Fibroblast of skin of abdomen (primary cell): ENCODE results near the gene C2CD2.

ENCODE experiments used
- DNase-seq: peaks from one replicate; pipeline ENCODE4 v3.0.0-alpha.2; 2013

Gene C2CD2

DNA sequence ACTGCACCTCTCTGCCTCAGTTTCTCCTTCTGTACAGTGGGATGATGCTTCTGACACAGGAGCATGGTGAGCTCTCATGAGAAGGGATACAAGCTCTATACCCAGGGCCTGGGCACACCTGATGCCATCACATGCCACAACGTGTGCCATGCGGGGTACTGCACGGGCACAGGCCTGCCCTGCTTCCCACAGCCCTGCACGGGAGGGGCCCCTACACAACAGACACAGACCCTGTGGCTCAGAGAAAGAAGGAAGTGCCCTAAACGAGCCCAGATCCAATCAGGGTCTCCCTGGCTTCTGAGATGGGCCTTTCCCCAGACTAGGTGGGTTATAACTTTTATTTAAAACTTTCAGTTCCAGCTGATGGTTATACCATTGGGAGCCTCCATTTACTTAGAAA is 24.6 kb downstream of the C2CD2 start:
- DNase-seq, result no peak

DNA sequence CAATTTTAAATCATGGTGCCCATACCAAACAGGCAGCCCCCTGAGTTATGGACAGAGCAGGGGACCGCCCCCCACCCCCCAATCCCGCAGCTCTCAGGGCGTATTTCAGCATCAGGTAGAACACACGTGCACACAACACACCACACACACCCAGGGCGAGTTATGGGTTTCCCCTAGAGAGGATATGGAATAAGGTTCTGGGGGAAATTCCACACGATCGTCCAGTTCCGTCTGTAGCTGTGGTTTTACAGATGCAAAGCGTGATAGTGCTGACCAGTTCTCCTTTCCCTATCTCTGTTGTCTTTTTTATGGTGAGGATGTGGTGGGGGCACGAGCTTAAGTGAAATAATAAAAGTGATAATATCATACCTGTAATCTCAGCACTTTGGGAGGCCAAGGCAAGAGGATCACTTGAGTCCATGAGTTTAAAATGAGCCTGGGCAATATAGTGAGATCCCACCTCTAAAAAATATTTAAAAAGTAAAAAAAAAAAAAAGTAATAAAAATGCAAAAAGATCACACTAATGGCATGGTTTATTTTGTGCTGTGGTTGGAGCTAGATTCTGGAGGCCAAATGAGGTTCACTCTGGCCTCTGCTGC is 25.1 kb downstream of the C2CD2 start:
- DNase-seq, result no peak

DNA sequence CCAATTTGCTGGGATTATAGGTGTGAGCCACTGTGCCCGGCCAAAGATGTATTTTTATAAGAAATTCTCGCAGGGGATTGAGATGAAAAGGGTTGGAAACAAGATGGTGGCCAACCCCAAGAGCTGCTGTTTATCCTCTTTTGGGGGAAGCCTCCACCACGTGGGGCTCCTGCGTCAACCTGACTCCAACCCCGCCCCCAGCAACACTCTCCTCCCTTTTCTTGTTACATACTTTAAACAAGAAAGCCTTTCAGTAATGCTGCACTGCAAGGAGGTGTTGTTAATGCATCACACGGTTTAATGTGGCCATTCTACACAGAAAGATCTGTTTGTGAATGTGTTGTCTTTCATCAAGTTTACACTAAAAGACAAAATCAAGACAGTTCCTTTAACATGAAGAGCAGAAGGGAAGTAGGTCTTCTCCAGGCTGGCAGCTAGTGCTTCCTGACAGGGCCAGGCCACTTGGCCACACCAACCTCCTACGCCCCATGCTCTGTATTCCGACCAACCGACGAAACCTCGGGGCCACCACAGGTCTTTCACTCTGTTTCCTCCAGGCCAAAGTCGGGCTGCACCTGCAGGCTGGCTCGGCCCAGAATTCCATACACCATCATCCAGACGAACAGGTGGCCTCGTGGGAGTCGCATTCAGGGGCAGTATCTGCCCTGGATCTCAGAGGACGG is 25.9 kb downstream of the C2CD2 start:
- DNase-seq, result no peak

DNA sequence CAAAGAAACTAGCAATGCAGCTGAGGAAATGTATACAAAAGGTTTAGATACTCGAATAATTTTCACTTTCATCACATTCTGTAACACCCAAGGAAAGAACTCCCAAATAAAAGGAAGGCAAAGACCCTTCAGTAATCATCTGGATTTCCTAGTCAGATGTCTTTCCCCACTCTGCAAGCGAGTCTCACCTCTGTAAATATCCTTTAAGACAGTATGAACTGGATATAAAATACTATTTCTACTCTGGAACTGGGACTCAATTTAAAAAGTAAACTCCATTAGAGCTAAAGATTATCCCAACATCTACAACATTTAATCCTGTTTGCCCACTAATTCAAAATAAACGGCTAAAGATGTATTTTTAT is 27.0 kb downstream of the C2CD2 start:
- no peak for DNase-seq

DNA sequence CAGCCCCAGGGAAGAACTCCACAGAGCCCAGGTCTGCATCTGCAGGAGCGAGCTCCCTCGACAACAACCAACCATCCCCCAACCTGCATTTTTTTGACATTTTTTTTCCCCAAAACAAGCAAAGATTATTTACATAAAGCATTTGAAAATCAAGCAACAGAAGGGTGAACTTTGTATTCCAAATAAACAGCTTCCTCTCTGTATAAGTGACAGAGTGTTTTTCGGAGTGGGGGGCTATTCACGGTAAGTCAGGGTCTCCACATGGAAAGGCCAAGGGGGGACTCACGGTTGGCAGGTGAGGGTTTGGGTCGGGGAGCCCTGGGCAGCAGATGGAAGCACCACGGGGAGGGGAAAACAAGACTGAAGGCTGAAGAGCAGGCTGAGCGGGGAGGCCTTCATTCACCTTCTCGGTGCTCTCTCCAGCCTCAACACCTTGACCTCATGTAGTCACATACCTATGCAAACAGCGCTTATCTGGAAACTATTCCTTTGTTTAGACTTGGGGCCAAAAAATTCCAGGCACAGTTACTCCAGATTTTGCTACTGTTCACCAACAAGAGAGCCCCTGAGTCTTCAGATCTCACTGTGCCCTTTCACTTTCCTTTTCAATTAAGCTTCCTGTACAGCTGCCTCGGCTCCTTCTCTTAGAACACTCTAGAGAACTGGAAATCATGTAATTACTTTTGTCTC is 27.6 kb downstream of the C2CD2 start:
- DNase-seq, result peak; percentile 44

DNA sequence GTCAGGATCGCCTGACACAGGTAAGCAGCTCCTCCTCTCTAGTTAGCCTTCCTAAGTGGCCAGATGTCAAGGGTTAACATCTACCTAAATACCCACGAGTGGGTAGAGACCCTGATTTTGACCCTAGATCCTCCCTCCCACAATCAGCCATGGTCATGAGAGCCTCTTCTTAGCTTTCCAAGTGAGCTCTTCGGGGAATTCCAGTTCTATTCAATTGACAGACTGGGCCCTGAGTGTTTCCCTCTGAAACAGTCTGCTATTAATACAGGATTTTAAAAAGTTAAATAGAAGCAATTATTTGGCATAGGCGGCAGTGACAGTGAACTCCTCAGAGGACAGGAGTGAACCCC is 28.1 kb downstream of the C2CD2 start:
- DNase-seq, result no peak

DNA sequence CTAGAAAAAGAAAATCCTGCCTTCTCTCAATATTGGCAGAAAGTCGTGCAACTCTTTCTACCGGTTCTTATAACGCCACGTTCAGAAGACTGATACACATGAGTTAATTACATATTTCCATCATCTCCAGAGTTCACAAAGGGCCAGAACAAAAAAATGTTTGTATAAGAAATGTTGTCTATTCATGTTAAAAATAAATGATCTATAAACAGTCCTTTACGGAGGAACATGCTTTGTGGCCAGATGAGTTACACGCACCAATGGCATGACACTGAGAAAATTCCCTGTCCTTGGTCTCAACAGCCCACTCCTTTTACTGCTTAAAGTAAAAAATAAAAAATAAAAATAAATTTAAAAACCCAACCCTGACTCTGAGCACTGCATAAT is 29.5 kb downstream of the C2CD2 start:
- DNase-seq, result no peak

DNA sequence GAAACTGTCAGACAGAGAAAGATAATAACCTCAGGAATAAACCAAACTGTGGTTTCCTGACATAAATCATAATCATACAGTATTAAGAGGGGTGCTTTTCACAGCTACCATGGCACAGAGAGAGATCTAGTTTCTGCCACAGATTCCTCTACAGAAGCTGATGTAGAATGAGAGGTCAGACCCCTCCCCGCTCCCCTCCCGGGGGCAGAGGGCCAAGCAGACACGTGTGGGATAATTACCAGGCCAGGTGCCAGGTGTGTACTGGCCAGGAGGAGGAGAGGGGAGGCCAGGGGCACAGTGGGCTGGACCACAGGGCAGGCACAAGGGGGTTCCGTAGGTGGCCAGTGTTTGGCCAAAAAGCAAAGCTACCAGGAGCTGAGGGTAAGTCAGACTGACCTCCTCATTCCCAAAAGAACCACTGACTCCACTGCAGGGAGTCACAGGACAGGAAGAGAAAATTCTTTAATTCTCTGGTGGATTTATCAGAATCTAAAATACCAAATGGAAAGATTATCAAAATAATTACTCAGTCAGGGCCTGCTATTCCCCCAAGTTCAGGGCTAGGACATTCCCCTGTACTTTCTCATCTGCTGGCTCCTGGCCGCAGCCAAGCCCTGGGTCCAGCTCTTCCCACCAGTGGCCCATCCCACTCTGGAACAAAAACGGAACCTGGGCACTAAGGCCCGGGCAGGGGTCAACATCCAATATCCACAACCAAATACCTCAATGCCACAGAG is 30.0 kb downstream of the C2CD2 start:
- peak; percentile 9 for DNase-seq

DNA sequence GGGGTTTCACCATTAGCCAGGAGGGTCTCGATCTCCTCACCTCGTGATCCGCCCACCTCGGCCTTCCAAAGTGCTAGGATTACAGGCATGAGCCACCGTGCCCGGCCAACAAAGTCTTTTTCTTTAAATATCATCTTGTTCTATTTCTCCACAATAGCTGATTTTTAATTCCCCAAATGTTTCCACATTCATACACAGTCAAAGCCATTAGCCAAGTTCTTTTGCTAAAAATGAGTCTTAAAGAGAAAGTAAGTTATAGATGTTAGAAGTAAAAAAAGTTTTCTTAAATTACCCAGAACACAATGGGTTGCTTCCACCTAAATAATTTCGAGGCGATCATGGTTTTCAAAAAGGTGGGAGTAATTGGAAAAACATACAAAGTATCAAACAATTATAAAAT is 30.6 kb downstream of the C2CD2 start:
- DNase-seq, result no peak

DNA sequence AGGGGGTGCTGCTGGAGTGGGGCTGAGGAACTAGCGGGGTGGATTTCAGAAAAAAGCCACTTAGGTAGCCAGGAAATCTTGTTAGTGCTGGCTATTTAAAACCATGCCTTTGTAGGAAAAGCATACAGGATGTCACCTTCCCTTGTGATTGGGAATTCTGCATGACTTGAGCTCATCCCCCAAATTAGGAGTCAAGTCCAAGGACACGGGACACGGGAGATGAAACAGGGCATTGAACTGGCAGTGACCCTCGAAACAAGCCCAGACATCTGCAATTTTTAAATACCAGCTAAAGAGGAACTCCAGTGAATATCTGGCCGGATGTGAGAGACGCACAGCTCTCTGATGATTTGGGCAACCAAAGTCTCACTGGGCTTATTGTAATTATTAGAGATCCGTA is 32.8 kb downstream of the C2CD2 start:
- no peak for DNase-seq

DNA sequence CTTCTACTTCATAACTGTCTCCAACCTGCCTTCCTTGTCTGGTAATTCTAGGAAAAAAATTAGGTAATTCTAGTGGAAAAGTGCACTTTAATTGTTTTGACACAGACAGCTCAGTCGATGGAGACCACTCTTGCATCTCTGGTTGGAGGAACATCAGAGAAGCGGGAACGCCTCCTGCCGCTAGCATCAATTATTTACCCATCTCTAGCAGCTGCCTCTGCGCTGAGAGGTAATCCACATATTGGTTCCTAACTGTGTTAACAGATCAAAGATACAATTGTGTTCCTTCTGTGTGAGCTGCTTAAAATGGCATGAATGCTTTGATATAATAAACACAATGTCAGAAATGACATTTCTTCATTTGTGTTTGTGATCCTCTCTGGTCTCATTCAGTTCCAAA is 33.3 kb downstream of the C2CD2 start:
- no peak for DNase-seq

DNA sequence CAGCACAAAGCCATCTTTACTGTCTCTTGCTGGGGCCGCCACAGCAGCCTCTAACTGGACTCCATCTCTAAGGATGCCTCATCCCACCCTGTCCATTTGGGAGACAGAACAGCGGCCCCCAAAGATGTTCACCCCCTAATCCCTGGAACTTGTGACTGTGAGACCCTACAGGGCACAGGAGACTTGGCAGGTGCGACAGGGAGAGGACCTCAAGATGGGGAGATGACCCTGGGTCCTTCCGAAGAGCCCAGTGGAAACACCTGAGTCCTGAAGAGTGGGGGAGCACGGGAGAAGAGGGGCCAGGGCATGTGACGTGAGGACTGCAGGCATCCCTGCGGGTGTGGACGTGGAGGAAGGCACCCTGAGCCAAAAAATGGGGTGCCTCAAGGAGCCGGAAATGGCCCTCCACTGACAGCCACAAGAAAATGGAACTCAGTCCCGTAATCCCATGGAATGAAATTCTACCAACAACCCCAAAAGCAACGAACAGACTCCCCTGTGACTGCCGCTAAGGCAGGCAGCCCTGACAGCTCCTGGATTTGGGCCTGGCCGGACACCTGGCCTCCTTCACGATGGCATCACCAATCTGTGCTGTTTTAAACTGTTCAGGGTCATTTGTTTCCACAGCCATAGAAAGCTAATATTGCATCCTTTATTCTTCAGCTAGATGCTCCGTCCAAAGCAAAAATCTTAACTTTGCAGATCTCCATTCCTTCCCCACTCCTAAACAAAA is 34.0 kb downstream of the C2CD2 start:
- DNase-seq, result no peak

DNA sequence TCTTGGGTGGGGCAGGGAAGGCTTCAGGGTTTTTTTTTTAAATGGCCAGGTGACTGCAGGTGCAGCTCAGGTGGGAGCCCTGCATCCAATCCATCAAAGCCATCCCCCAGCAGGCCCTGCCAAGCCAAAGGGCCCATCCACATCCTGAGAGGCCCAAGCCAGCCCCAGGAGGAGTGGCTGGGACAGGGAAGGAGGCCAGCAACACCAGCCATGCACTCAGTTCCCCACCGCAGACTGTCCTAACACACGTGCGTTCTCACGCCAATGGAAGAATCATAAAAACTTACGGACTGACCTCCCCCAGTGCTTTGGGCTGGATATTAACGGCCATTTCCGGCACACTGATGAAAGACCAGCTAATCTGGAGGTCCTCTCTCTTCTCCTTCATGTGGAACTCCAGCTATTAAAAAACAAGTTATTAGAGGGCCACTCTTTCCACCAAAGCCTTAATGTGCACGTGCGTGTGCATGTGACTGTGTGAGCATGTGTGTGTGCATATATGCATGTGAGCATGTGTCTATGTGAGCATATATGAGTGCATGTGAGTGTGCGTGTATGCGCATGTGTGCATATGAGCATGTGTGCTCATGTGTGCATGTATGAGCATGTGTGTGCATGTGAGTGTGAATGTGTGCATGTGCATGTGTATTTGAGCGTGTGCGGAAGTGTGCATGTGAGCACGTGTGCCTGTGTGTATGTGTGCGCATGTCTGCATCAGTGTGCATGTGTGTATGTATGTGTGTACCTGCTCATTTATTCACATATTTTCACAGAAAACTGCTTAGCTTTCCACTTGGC is 35.1 kb downstream of the C2CD2 start:
- no peak for DNase-seq

DNA sequence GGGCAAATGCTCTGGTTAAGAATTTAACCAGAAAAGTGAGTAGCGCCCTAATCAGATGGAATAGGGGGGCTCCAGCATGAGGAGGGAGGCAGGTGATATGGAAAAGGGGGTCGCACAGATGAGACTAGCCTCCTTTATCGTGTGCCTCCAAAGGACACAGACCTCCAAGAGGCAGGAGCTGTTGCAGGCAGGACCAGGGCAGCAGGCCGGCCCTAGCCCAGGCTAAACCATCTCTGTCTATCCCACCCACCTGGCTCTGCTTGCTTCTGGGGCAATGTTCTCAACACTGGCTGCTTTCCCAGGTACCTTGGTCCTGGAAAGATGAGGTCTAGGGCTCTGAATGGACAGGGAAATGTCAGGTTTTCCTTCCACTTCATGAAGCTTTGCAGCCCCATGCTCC is 36.3 kb downstream of the C2CD2 start:
- no peak for DNase-seq

DNA sequence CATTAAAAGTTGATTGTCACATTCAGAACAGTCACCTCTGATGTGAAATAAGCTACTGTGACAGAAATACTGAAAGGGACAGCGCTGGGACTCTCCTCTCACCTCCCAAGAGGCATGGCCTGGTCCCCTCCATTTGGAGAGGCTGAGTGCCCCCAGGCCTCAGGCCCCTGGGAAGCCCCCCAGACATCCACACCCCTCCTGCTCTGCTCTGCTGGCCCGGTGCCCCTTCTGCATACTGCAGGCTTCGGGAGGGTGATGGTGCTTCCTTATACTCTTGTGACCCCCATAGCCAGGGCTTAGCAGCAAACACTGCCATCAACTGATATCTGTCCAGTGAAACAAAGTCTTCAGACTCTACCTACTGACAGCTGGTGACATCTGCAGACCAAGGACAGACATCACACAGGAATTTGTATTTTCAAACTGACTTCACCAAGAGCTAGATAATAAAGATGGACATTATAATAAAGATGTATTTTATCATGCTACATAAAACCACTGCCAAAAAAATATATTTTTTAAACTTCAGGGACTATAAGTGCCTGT is 36.9 kb downstream of the C2CD2 start:
- no peak for DNase-seq

DNA sequence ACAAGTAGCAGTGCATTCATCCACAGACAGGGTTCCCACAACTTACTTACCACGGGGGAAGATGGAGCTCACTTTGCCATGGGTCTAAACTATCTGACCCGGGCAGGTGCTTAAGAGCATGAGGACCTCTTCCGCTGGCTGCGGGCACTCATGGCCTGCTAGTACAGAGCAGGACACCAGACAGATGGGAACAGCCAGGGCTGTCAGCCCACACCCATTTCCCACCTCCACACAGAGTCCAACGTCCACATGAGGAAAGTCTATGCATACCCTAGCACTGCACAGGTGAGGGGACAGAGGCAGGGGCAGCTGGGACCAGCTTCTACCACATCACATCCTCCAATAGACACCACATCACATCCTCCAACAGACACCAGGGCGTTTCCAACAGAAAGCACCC is 38.9 kb downstream of the C2CD2 start:
- no peak for DNase-seq

DNA sequence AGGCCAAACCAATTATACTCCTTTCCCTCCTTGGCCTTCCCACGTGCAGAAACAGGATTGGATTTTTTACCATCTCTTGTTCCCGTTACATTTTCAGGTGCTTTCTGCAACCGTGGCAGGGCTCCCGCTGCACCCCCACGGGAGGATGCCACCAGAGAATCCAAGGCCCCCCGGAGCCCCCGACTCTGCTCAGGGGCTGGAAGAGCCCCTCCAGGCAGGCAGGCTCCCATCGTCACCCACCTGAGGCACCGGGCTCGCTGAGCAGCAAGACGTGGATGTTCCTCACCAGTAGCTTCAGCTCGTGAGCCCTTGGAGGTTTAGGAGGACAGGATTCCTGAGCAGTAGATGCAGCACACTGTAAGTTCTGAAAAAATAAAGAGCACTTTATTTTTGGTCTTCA is 39.5 kb downstream of the C2CD2 start:
- no peak for DNase-seq

DNA sequence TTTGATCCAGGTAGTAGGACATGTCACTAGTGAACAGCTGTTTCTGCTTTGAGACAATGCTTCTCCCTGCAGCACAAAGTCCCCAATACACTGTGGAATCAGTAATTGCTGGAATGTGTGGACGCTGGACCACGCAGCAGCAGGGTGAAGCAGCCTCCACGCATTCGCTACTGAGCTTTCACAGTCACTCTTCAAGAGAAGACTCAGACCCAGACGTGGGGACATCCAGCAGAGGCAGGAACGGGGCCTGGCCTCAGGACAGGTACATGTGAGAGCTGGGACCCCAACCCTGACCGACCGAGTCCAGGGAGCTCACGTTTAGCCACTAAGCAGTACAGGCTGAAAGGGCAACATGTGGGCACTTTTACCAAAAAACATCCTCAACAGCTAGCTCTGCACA is 40.6 kb downstream of the C2CD2 start:
- no peak for DNase-seq

DNA sequence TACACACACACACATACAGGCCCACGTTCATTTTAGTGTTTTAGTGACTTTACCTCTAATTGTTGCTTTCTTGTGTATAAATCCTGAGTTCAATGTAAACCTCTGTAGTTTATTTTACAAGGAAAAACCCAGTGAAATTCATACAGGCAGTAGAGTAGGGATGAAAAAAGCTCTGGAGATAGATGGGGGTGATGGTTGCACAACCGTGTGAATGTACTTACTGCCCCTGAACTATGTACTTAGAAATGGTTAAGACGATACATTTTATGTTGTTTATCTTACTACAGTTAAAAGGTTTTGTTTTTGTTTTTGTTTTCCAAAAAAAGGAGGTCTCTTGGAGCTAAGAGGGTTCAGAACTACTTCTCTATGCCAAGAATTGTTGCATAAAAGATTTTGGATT is 45.0 kb downstream of the C2CD2 start:
- DNase-seq, result no peak

DNA sequence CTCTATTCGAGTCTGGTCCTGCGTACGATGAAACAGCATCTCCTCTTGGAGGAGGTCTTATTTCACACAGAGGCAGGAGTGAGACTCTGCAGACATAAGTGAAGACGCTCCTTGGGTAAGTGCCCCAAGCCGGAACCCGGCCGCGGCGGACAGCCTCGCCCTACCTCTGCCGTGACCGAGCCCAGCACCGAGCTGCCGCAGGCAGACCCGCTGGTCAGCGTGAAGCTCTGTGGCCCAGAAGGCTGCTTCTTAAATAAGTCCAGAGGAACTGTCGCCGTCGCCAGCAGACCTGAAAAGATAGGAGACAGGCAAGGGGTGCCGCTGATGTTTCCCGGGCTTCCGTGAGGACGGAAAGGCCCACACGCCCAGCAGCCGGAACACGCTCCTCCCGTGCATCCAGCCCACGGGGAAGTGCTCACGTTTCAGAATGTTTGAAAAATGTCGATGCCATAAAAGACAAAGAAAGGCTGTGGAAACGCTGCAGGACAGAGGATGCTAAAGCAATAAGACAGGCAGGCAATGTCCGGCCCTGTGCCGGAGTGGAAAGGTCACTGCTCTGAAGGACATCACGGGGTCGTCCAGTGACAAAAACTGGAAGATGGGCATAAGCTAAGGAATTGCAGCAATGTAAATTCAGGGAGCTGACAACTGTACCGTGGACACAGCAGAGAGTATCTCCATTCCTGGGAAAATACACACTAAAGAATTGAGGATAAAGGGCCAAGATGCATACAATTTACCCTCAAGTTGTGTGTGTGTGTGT is 46.1 kb downstream of the C2CD2 start:
- no peak for DNase-seq

DNA sequence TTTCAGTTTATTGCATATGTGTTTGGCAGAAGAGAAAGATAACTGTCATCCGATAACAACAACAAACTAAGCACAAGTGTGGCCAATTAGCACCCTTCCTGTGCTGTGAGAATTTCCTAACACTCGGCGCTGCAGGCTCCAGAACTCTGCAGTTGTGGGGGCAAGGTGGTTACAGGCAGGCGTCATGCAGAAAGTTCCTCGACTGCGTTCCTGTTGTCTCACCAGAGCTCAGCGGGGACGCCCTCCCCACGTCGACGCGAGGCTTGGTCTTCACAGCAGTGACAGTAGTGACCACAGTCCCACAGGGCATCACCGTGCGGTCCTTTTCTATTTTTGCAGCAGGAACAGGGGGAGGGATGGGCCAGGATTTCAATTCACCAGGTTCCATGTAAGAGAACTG is 47.0 kb downstream of the C2CD2 start:
- no peak for DNase-seq
